Keratinocyte (primary cell): Measurements from ENCODE around the gene FOXM1. TPM values are rescaled to one million over a fixed set of nuclear protein-coding genes. Genes with fewer than 3 reads are reported as not detected.

Experiments
- DNase-seq: peaks from one replicate; pipeline ENCODE4 v3.0.0-alpha.2; 2011; ENCODE audit warnings: low read depth, missing footprints, low spot score
- FAIRE-seq: peaks from 2 replicates; lab custom pipeline; 2011; peaks lifted over from hg19 to GRCh38; lab: Jason Lieb, UNC
- H2AFZ ChIP-seq: 2 replicates; pipeline ENCODE4 v1.6.0; 2012; ENCODE audit warnings: low read length, control low read depth, inconsistent platforms; ENCODE audit not compliant: control insufficient read depth
- H3K27ac ChIP-seq: 2 replicates; pipeline ENCODE4 v1.5.1; 2011; ENCODE audit warnings: low read length; ENCODE audit not compliant: control insufficient read depth, insufficient read depth
- H3K27me3 ChIP-seq: 3 replicates; pipeline ENCODE4 v1.6.0; 2011; ENCODE audit warnings: low read length; ENCODE audit not compliant: control insufficient read depth, insufficient read depth; ENCODE audit errors: extremely low read depth
- H3K36me3 ChIP-seq, 2 experiments: 2 replicates in 1 of 2; 3 replicates in 1 of 2; pipeline ENCODE4 v1.5.1; 2011; ENCODE audit warnings: low read length in 2 of 2, mild to moderate bottlenecking in 1 of 2; ENCODE audit not compliant: control insufficient read depth in 2 of 2, insufficient read depth in 2 of 2; ENCODE audit errors: extremely low read depth in 1 of 2
- H3K4me1 ChIP-seq: 3 replicates; pipeline ENCODE4 v1.5.1; 2011; ENCODE audit warnings: low read length; ENCODE audit not compliant: control insufficient read depth, insufficient read depth; ENCODE audit errors: extremely low read depth
- H3K4me2 ChIP-seq: 3 replicates; pipeline ENCODE4 v1.6.0; 2011; ENCODE audit warnings: low read depth, low read length; ENCODE audit not compliant: control insufficient read depth, insufficient read depth; ENCODE audit errors: extremely low read depth
- H3K4me3 ChIP-seq, 3 experiments: fragments of 200-600 bp in 1 of 3; sonication (generic) in 1 of 3; 2 replicates in 2 of 3; 3 replicates in 1 of 3; pipeline ENCODE4 v1.5.1; 2011 to 2016; ENCODE audit warnings: low read length in 3 of 3, mild to moderate bottlenecking in 3 of 3, control low read depth in 2 of 3, inconsistent platforms in 1 of 3, low read depth in 1 of 3, mixed read lengths in 1 of 3, mixed run types in 1 of 3, moderate library complexity in 1 of 3; ENCODE audit not compliant: control insufficient read depth in 2 of 3, insufficient read depth in 2 of 3; ENCODE audit errors: extremely low read depth in 1 of 3
- H3K79me2 ChIP-seq: 2 replicates; pipeline ENCODE4 v1.6.0; 2012; ENCODE audit warnings: low read length; ENCODE audit not compliant: control insufficient read depth, insufficient read depth
- H3K9ac ChIP-seq: 3 replicates; pipeline ENCODE4 v1.6.0; 2011; ENCODE audit warnings: low read length; ENCODE audit not compliant: control insufficient read depth, insufficient read depth; ENCODE audit errors: extremely low read depth
- H3K9me1 ChIP-seq: 3 replicates; pipeline ENCODE4 v1.6.0; 2011; ENCODE audit warnings: low read length; ENCODE audit not compliant: control insufficient read depth, insufficient read depth; ENCODE audit errors: extremely low read depth
- H3K9me3 ChIP-seq: 2 replicates; pipeline ENCODE4 v1.5.1; 2012; ENCODE audit warnings: low read depth, low read length; ENCODE audit not compliant: control insufficient read depth
- H4K20me1 ChIP-seq: 3 replicates; pipeline ENCODE4 v1.6.0; 2011; ENCODE audit warnings: low read length; ENCODE audit not compliant: control insufficient read depth, insufficient read depth; ENCODE audit errors: extremely low read depth
- CTCF ChIP-seq, 3 experiments: IDR thresholded peaks in 1 of 3; conservative IDR thresholded peaks in 1 of 3; optimal IDR thresholded peaks in 1 of 3; 2 replicates in 2 of 3; 3 replicates in 1 of 3; pipeline versions ENCODE3 to v1.5.1; 2011; ENCODE audit warnings: low read length in 3 of 3, mild to moderate bottlenecking in 3 of 3, moderate library complexity in 2 of 3, control low read depth in 1 of 3, inconsistent platforms in 1 of 3; ENCODE audit not compliant: insufficient read depth in 2 of 3; ENCODE audit errors: extremely low read depth in 1 of 3
- EZH2 ChIP-seq: IDR thresholded peaks from one replicate; pipeline ENCODE4 v1.6.1; 2012; ENCODE audit warnings: inconsistent platforms, mild to moderate bottlenecking, low read length, moderate library complexity
- dilution Hi-C: fragments of 300-500 bp; cut with MboI; formaldehyde crosslinking; loops from one replicate; pipeline ENCODE4 v1.7.0; 2020; ENCODE audit warnings: low sequenced_read_pairs; ENCODE audit not compliant: extremely low pct_ligation_motif_present
- polyA plus RNA-seq, 5 experiments: library from polyadenylated mRNA; depleted of rRNA in 3 of 5; stranded (reverse) in 3 of 5; stranded (forward) in 1 of 5; unstranded in 1 of 5; fragments of >200 nt; gene quantifications; 1 replicate in 1 of 5; 2 replicates in 3 of 5; 3 replicates in 1 of 5; pipeline versions ENCODE4 v1.2.1 to v1.2.3, GENCODE V29; 2011 to 2012; ENCODE audit warnings: missing spikeins in 2 of 5, low read depth in 1 of 5, low replicate concordance in 1 of 5

Gene FOXM1
- polyA plus RNA-seq, 1 donor (not counting 4 experiments of a cell fraction or from before 2014, with no cell fraction given): 9.0 TPM

GRCh38 chr12:2897418-2897817 lies 20.4 kb upstream of the FOXM1 start:
- Histone ChIP-seq H3K9me3 (no peaks in the 10 kb centered on the region), H3K9me1 (no peaks in the 10 kb centered on the region), H3K4me2 (no peak overlapping the region), H3K4me3 (no peak overlapping the region), H3K36me3 (no peaks in the 10 kb centered on the region), H3K79me2 (peaks cover 26% of the 10 kb centered on the region), H3K4me1 (peaks cover 11% of the 10 kb centered on the region), H2AFZ (no peak overlapping the region), H3K9ac (no peak overlapping the region), H3K27me3 (no peaks in the 10 kb centered on the region), H4K20me1 (no peaks in the 10 kb centered on the region), H3K27ac (no peak overlapping the region)
- no peak for TF ChIP-seq CTCF (optimal IDR thresholded peaks at IDR 0.05 in 1 of 3, IDR thresholded peaks at IDR 0.05 in 1 of 3, conservative IDR thresholded peaks at IDR 0.05 in 1 of 3; ENCODE audit: extremely low read depth in 1 of 3, insufficient read depth in 2 of 3, low read length in 3 of 3)
- no peak for TF ChIP-seq EZH2
- FAIRE-seq (no peak), DNase-seq (no peak)
- dilution Hi-C loops: no loop called here

GRCh38 chr12:2895511-2895910 lies 18.5 kb upstream of the FOXM1 start:
- Histone ChIP-seq H3K27me3 (no peaks in the 10 kb centered on the region), H4K20me1 (no peaks in the 10 kb centered on the region), H3K9ac (no peak overlapping the region), H3K36me3 (no peaks in the 10 kb centered on the region), H2AFZ (no peak overlapping the region), H3K4me2 (no peak overlapping the region), H3K4me1 (peaks cover 15% of the 10 kb centered on the region), H3K27ac (peak overlapping the region; percentile 8), H3K79me2 (peaks cover 35% of the 10 kb centered on the region), H3K9me1 (no peaks in the 10 kb centered on the region), H3K4me3 (no peak overlapping the region), H3K9me3 (no peaks in the 10 kb centered on the region)
- TF ChIP-seq CTCF (optimal IDR thresholded peaks at IDR 0.05 in 1 of 3, IDR thresholded peaks at IDR 0.05 in 1 of 3, conservative IDR thresholded peaks at IDR 0.05 in 1 of 3; ENCODE audit: extremely low read depth in 1 of 3, insufficient read depth in 2 of 3, low read length in 3 of 3): no peak
- TF ChIP-seq EZH2: no peak
- DNase-seq: no peak
- peak; percentile 52 for FAIRE-seq
- dilution Hi-C loops: no loop called here
